Natural killer cell (primary cell): ENCODE data around the gene MS4A6E. TPM values are rescaled to one million over a fixed set of nuclear protein-coding genes. Genes with fewer than 3 reads are reported as not detected.
"Not testable (repeated sequence)": the region's sequence is repeated elsewhere in the genome, so short reads cannot be mapped to it uniquely, and the experiment has no call there.

Experiments used
- ATAC-seq, 3 donors: fragments of 150-1000 bp in 2 of 3; fragments of 200-7000 bp in 1 of 3; cut with Tn5 transposase; 1 replicate in 1 of 3; 2 replicates in 2 of 3; pipeline ENCODE4 v1.10.0; 2021; ENCODE audit warnings: mild to moderate bottlenecking in 2 of 3, moderate library complexity in 2 of 3
- DNase-seq, 2 donors: peaks; one replicate each; pipeline versions ENCODE4 v3.0.0 to v3.0.0-alpha.2; 2013 to 2021; ENCODE audit warnings: mixed read lengths in 1 of 2
- H3K27ac ChIP-seq: one replicate; pipeline ENCODE4 v1.5.1; 2013; ENCODE audit warnings: mild to moderate bottlenecking, low read length
- H3K27me3 ChIP-seq: one replicate; pipeline ENCODE4 v1.6.1; 2013; ENCODE audit warnings: low read length; ENCODE audit not compliant: control insufficient read depth, insufficient read depth
- H3K36me3 ChIP-seq: one replicate; pipeline ENCODE4 v1.6.1; 2013; ENCODE audit warnings: low read length; ENCODE audit not compliant: control insufficient read depth, insufficient read depth
- H3K4me1 ChIP-seq: one replicate; pipeline ENCODE4 v1.6.1; 2013; ENCODE audit warnings: low read length; ENCODE audit not compliant: control insufficient read depth, insufficient read depth
- H3K4me3 ChIP-seq: one replicate; pipeline ENCODE4 v1.5.1; 2013; ENCODE audit warnings: low read length
- H3K9me3 ChIP-seq: one replicate; pipeline ENCODE4 v1.6.1; 2013; ENCODE audit warnings: low read length; ENCODE audit not compliant: control insufficient read depth, insufficient read depth
- H3K27ac Mint-ChIP-seq, 2 donors: one replicate each; pipeline ENCODE4 v1.8.0; 2022; ENCODE audit warnings: mild to moderate bottlenecking in 2 of 2, mixed read lengths in 2 of 2, moderate library complexity in 1 of 2
- H3K27me3 Mint-ChIP-seq, 2 donors: one replicate each; pipeline ENCODE4 v1.8.0; 2022; ENCODE audit warnings: low read depth in 2 of 2, mixed read lengths in 2 of 2
- H3K36me3 Mint-ChIP-seq: one replicate; pipeline ENCODE4 v1.8.0; 2022; ENCODE audit warnings: mixed read lengths
- H3K4me1 Mint-ChIP-seq, 2 donors: one replicate each; pipeline ENCODE4 v1.8.0; 2022; ENCODE audit warnings: mixed read lengths in 2 of 2
- H3K4me3 Mint-ChIP-seq: one replicate; pipeline ENCODE4 v1.8.0; 2022; ENCODE audit warnings: mild to moderate bottlenecking, moderate library complexity, mixed read lengths
- H3K9me3 Mint-ChIP-seq, 2 donors: one replicate each; pipeline ENCODE4 v1.8.0; 2022; ENCODE audit warnings: mixed read lengths in 2 of 2
- CTCF ChIP-seq: fragments of 200-600 bp; IDR thresholded peaks from one replicate; pipeline ENCODE4 v1.8.0; 2022; ENCODE audit warnings: antibody characterized with exemption
- WGBS: methylation state at CpG from one replicate; pipeline ENCODE4 v1.1.7; 2013; ENCODE audit warnings: missing lambda C conversion rate; ENCODE audit not compliant: insufficient coverage; 5-methylcytosine and 5-hydroxymethylcytosine counted together
- intact Hi-C: fragments of 100-400 bp; cut with micrococcal nuclease; formaldehyde crosslinking; loops from one replicate; pipeline ENCODE4 v1.14.2; 2022
- total RNA-seq, 4 donors: library from RNA; stranded (reverse); fragments of 120-200 nt in 1 of 4; gene quantifications; one replicate each; pipeline versions ENCODE4 v1.2.3 to v1.2.4, GENCODE V29; 2013 to 2022

Gene MS4A6E
- total RNA-seq, 3 donors from 2014 or later (not counting 1 experiment from before 2014, with no cell fraction given), result not detected

DNA sequence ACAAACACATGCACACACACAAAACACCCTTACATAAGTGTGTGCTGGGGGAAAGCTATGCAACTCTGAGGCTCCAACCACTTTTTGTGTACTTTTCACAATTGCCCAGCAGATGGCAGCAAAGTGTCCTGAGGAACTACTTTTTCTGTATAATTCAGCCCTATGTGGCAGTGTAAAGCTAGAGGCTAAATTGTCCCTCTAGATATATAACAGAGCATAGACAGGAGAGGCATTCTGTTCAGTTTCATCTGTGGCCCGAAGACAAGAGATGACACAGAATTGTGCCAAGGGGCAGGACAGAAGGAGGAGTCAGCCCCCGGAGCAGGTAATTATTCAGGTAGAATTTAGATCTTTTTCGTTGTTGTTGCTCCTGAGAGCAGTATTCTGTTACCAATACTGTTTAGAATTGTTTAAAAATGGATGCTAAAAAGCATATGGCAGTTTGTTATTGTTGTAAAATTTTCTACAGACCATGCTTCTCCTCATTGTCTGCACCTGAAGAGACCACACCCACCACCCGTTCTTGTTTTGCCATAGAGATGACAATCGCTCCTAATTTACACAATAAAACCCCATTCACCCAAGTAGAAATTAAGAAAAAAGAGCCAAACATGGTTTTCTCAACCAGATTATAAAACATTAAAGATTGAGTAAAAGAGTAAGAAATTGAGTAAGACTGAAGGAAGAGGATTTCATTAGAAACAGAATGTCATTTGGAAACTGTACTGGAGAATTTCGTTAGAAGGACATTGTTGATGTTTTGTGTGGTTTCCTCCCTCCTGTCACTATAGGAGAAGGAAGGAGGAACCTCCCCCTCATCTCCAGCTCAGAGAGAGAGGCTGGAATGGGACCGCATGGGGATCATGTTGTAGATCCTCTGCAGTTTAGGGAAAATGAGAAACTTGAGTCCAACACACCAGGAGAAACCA is 36.8 kb downstream of the MS4A6E start:
- H3K27me3 ChIP-seq, result no peaks in the 10 kb centered on the region
- no peaks in the 10 kb centered on the region for H3K36me3 Mint-ChIP-seq
- peak; percentile 42 to 75 (median 63) for ATAC-seq
- WGBS, result 44% methylated on average over 3 of the region's 7 CpGs
- H3K4me3 Mint-ChIP-seq, result no peak overlapping the region
- peak overlapping the region; percentile 24 for H3K4me3 ChIP-seq
- peak; percentile 89 for TF ChIP-seq CTCF
- peak overlapping the region; percentile 50 for H3K27ac ChIP-seq
- peaks cover 0 to 8% of the 10 kb centered on the region in 2 donors for H3K4me1 Mint-ChIP-seq
- DNase-seq, result peak; percentile 29 to 79
- peaks cover 12 to 24% of the 10 kb centered on the region in 2 donors for H3K27me3 Mint-ChIP-seq
- H3K36me3 ChIP-seq, result no peaks in the 10 kb centered on the region
- H3K9me3 ChIP-seq, result peaks cover 7% of the 10 kb centered on the region
- peaks cover 3% of the 10 kb centered on the region for H3K4me1 ChIP-seq
- H3K9me3 Mint-ChIP-seq, result no peaks in the 10 kb centered on the region
- H3K27ac Mint-ChIP-seq, result peak overlapping the region in 1 of 2 donors; percentile 14
- intact Hi-C loops, result loop anchor here (1.0 to 5.0 kb wide), 2 partner anchors 123 to 254 kb away; no protein-coding TSS in a partner anchor

GRCh38 chr11:60366262-60366904 is 39.3 kb downstream of the MS4A6E start:
- H3K27me3 ChIP-seq, H3K36me3 Mint-ChIP-seq, ATAC-seq, H3K36me3 ChIP-seq, H3K27ac Mint-ChIP-seq, H3K4me3 ChIP-seq, H3K4me1 Mint-ChIP-seq, H3K4me3 Mint-ChIP-seq, H3K9me3 Mint-ChIP-seq, DNase-seq, H3K9me3 ChIP-seq, H3K4me1 ChIP-seq, intact Hi-C loops: not testable (repeated sequence)
- H3K27me3 Mint-ChIP-seq, result peaks cover 12 to 24% of the 10 kb centered on the region in 2 donors
- WGBS, result 95% methylated on average over 9 of the region's 15 CpGs
- peak overlapping the region; percentile 12 for H3K27ac ChIP-seq

DNA sequence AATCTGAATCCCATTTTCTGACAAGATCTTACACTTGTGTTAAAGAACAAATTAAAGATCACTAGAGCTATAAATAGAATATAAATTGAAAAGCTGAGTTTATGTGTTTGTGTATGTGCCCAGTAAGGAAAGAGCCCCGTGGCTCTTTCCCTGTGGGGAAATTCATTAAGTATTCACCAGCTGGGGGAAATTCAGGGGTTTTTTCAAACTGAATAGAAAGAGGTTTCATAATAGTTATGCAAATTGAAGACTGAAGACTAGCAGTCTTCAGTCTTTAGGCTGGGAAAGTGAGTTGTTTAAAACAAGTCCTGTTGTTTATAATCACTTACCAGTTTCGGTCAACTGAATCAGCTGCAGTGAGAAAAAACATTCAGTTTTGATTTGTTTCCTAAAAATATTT is 40.0 kb downstream of the MS4A6E start:
- 0% methylated on average over 1 of the region's 2 CpGs for WGBS
- Histone ChIP-seq H3K9me3 (no peaks in the 10 kb centered on the region), H3K4me1 (peaks cover 3% of the 10 kb centered on the region), H3K4me3 (no peak overlapping the region), H3K27ac (peak overlapping the region; percentile 12), H3K27me3 (no peaks in the 10 kb centered on the region), H3K36me3 (no peaks in the 10 kb centered on the region)
- TF ChIP-seq CTCF, result no peak
- Mint-ChIP-seq H3K36me3 (no peaks in the 10 kb centered on the region), H3K4me1 (peaks cover 0 to 8% of the 10 kb centered on the region in 2 donors), H3K9me3 (no peaks in the 10 kb centered on the region), H3K4me3 (no peak overlapping the region), H3K27me3 (peaks cover 15 to 24% of the 10 kb centered on the region in 2 donors), H3K27ac (no peak overlapping the region)
- DNase-seq (no peak), ATAC-seq (no peak)
- intact Hi-C loops, result no loop called here

GRCh38 chr11:60367896-60368295 is 40.8 kb downstream of the MS4A6E start:
- DNase-seq (no peak), ATAC-seq (no peak)
- intact Hi-C loops, result no loop called here
- Mint-ChIP-seq H3K27ac (no peak overlapping the region), H3K4me3 (no peak overlapping the region), H3K27me3 (peaks cover 18 to 22% of the 10 kb centered on the region in 2 donors), H3K4me1 (peaks cover 0 to 8% of the 10 kb centered on the region in 2 donors), H3K36me3 (no peaks in the 10 kb centered on the region), H3K9me3 (no peaks in the 10 kb centered on the region)
- WGBS, result 90% methylated on average over 19 of the region's 19 CpGs
- H3K4me3 ChIP-seq, result no peak overlapping the region
- H3K36me3 ChIP-seq, result no peaks in the 10 kb centered on the region
- TF ChIP-seq CTCF, result no peak
- peaks cover 3% of the 10 kb centered on the region for H3K4me1 ChIP-seq
- no peaks in the 10 kb centered on the region for H3K27me3 ChIP-seq
- H3K27ac ChIP-seq, result no peak overlapping the region
- H3K9me3 ChIP-seq, result no peaks in the 10 kb centered on the region
